SK-N-DZ (cell line): ENCODE measurements around the gene PAM.

Source experiments
- DNase-seq: peaks from one replicate; pipeline ENCODE4 v3.0.0-alpha.2; 2015; ENCODE audit warnings: low spot score

Gene PAM

GRCh38 chr5:102860035-102860434 is 104.9 kb downstream of the PAM start:
- DNase-seq: no peak

- DNase-seq: no peak
Observed at GRCh38 chr5:102863058-102863457, 108.0 kb downstream of the PAM start.

- DNase-seq: no peak
Observed at GRCh38 chr5:102863764-102864560, 108.9 kb downstream of the PAM start.

GRCh38 chr5:102865171-102865509 is 110.0 kb downstream of the PAM start:
- DNase-seq: no peak

GRCh38 chr5:102865510-102866236 is 110.6 kb downstream of the PAM start:
- peak; percentile 33 for DNase-seq

GRCh38 chr5:102866237-102866600 is 111.1 kb downstream of the PAM start:
- no peak for DNase-seq

GRCh38 chr5:102867992-102868662 is 113.0 kb downstream of the PAM start:
- DNase-seq: no peak

GRCh38 chr5:102869230-102869629 is 114.1 kb downstream of the PAM start:
- DNase-seq: no peak

GRCh38 chr5:102873379-102873932 is 118.4 kb downstream of the PAM start:
- no peak for DNase-seq

GRCh38 chr5:102874054-102874453 is 118.9 kb downstream of the PAM start:
- DNase-seq: no peak

GRCh38 chr5:102875721-102876123 is 120.6 kb downstream of the PAM start:
- DNase-seq: no peak

- DNase-seq: no peak
Observed at GRCh38 chr5:102876610-102877009, 121.5 kb downstream of the PAM start.

GRCh38 chr5:102879741-102880140 is 124.6 kb downstream of the PAM start:
- DNase-seq: no peak

- DNase-seq: no peak
Observed at GRCh38 chr5:102886586-102886985, 131.5 kb downstream of the PAM start.

- DNase-seq: no peak
Observed at GRCh38 chr5:102888483-102888882, 133.4 kb downstream of the PAM start.

- no peak for DNase-seq
Observed at GRCh38 chr5:102889033-102889432, 133.9 kb downstream of the PAM start.

GRCh38 chr5:102890133-102890532 is 135.0 kb downstream of the PAM start:
- no peak for DNase-seq

- no peak for DNase-seq
Observed at GRCh38 chr5:102891175-102891574, 136.1 kb downstream of the PAM start.

- no peak for DNase-seq
Observed at GRCh38 chr5:102893942-102894341, 138.8 kb downstream of the PAM start.

- no peak for DNase-seq
Observed at GRCh38 chr5:102895234-102895633, 140.1 kb downstream of the PAM start.

- no peak for DNase-seq
Observed at GRCh38 chr5:102895976-102896375, 140.9 kb downstream of the PAM start.

GRCh38 chr5:102901424-102902134 is 146.5 kb downstream of the PAM start:
- DNase-seq: no peak
